ENCODE results near the gene PRSS12. TPM values are rescaled to one million over a fixed set of nuclear protein-coding genes. Genes with fewer than 3 reads are reported as not detected.

The PRSS12 gene
- total and polyA plus RNA-seq, 2 donors (not counting 1 experiment from before 2014, with no cell fraction given), result not detected

DNA sequence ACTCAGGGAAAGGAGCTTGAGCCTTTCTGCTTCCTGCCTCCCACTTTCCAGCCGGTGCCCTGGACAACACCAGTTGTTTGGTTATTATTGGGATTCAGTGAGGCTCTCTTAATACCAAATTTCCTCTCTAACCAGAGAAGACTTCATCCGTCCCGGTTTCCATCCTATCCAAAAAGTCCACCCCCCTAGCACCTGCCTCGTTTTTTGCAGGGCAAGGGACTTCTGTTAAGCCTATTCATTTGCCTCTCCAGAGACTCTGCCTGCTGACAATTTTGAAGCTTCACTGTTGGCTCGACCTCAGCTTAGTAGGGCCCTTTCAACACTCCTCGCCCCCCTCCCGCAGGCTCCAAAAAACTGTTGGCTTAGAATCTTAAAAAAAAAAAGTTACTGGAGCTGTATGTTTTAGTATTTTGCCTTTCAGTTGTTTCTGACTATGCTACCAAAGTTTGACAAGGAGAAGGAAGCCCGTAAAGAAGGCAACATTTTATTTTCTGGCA is 779 bp upstream of the PRSS12 start:
- ChIA-PET POLR2A (no interaction called here), CTCF (interaction anchor here (1.1 kb wide), 1 partner anchor 11 kb away, joined by 3 read pairs; no protein-coding TSS in a partner anchor)
- ATAC-seq (ENCODE audit: low read depth) (no peak), DNase-seq (no peak)
- Mint-ChIP-seq H3K9me3 (ENCODE audit: insufficient read depth) (no peaks in the 10 kb centered on the region), H3K4me1 (peaks cover 16% of the 10 kb centered on the region), H3K4me3 (peak overlapping the region; percentile 76), H3K27me3 (peaks cover 74% of the 10 kb centered on the region), H3K27ac (no peak overlapping the region)
- TF ChIP-seq, protein P1, sequence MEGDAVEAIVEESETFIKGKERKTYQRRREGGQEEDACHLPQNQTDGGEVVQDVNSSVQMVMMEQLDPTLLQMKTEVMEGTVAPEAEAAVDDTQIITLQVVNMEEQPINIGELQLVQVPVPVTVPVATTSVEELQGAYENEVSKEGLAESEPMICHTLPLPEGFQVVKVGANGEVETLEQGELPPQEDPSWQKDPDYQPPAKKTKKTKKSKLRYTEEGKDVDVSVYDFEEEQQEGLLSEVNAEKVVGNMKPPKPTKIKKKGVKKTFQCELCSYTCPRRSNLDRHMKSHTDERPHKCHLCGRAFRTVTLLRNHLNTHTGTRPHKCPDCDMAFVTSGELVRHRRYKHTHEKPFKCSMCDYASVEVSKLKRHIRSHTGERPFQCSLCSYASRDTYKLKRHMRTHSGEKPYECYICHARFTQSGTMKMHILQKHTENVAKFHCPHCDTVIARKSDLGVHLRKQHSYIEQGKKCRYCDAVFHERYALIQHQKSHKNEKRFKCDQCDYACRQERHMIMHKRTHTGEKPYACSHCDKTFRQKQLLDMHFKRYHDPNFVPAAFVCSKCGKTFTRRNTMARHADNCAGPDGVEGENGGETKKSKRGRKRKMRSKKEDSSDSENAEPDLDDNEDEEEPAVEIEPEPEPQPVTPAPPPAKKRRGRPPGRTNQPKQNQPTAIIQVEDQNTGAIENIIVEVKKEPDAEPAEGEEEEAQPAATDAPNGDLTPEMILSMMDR (IDR thresholded peaks at IDR 0.05), result no peak
- TF ChIP-seq EZH2 (IDR thresholded peaks at IDR 0.05; ENCODE audit: borderline replicate concordance, insufficient read depth, low read depth, low read length, poor library complexity, severe bottlenecking), result no peak
- peak overlapping the region; percentile 79 for H2AFZ ChIP-seq (ENCODE audit: insufficient read depth, low read depth, low read length, poor library complexity, severe bottlenecking)
- H3K4me2 ChIP-seq (replicated peaks; ENCODE audit: low read depth, low read length, poor library complexity, severe bottlenecking), result peak overlapping the region; percentile 86
- no peaks in the 10 kb centered on the region for H4K20me1 ChIP-seq (ENCODE audit: control insufficient read depth, insufficient read depth, low read length, poor library complexity, severe bottlenecking)
- peaks cover 8 to 19% of the 10 kb centered on the region in 2 donors for H3K4me1 ChIP-seq (ENCODE audit: control insufficient read depth in 2 of 2, insufficient read depth in 2 of 2, low read length in 2 of 2)
- H3K27ac ChIP-seq (ENCODE audit: low read length in 2 of 2), result no peak overlapping the region
- H3K79me2 ChIP-seq (ENCODE audit: control insufficient read depth, insufficient read depth, low read length), result no peaks in the 10 kb centered on the region
- peak overlapping the region in 2 of 5 experiments; percentile 9 to 52 for H3K4me3 ChIP-seq (ENCODE audit: control extremely low read depth in 1 of 5, extremely low read depth in 1 of 5, insufficient read depth in 1 of 5, low read depth in 2 of 5, low read length in 4 of 5)
- H3K9me3 ChIP-seq (ENCODE audit: control extremely low read depth in 1 of 3, control insufficient read depth in 2 of 3, insufficient read depth in 1 of 3, low read length in 2 of 3), result peaks cover 0 to 5% (median 0%) of the 10 kb centered on the region in 3 donors
- WGBS (ENCODE audit: insufficient coverage), result 24% methylated on average over 3 of the region's 8 CpGs
- H3K27me3 ChIP-seq (replicated peaks in 1 of 4; ENCODE audit: control extremely low read depth in 1 of 4, control insufficient read depth in 3 of 4, insufficient read depth in 4 of 4, low read length in 3 of 4), result peaks cover 0 to 54% (median 30%) of the 10 kb centered on the region in 4 experiments
- intact Hi-C loops (cut with micrococcal nuclease), result loop anchor here (1.0 kb wide), 1 partner anchor 72 kb away; no protein-coding TSS in a partner anchor
- H3K9ac ChIP-seq (ENCODE audit: low read length), result no peak overlapping the region
- no peaks in the 10 kb centered on the region for H3K36me3 ChIP-seq (replicated peaks in 1 of 2; ENCODE audit: control extremely low read depth in 1 of 2, control insufficient read depth in 1 of 2, extremely low read depth in 1 of 2, insufficient read depth in 2 of 2, low read length in 1 of 2)
